HEK293 (cell line): ENCODE results near the gene GPATCH2.

Experiments used
- CTCF ChIA-PET: fragments of 350-600 bp; formaldehyde crosslinking; extraction: SDS; loops from one replicate; lab custom pipeline; 2021; ENCODE audit warnings: antibody characterized with exemption; lab: Yijun Ruan, JAX
- POLR2A ChIA-PET: fragments of 300-600 bp; formaldehyde crosslinking; extraction: SDS; loops from one replicate; lab custom pipeline; 2020; ENCODE audit warnings: antibody characterized with exemption, inconsistent platforms; lab: Yijun Ruan, JAX
- H3K27ac ChIP-seq: fragments of 200-500 bp; sonication (Bioruptor generic); 2 replicates; pipeline ENCODE4 v1.5.1; 2014; ENCODE audit warnings: low read depth, low read length, control low read depth, inconsistent platforms; ENCODE audit errors: extremely low read depth
- H3K36me3 ChIP-seq, 2 experiments: fragments of 200-500 bp in 1 of 2; sonication (Bioruptor generic) in 1 of 2; 1 replicate in 1 of 2; 2 replicates in 1 of 2; pipeline ENCODE4 v1.5.1; 2014 to 2017; ENCODE audit warnings: inconsistent platforms in 2 of 2, low read length in 2 of 2; ENCODE audit not compliant: control insufficient read depth in 2 of 2, insufficient read depth in 1 of 2
- H3K4me1 ChIP-seq: fragments of 200-500 bp; sonication (Bioruptor generic); 2 replicates; pipeline ENCODE4 v1.5.1; 2014; ENCODE audit warnings: mild to moderate bottlenecking, low read length, inconsistent platforms; ENCODE audit not compliant: control insufficient read depth, insufficient read depth
- H3K4me3 ChIP-seq: 2 replicates; pipeline ENCODE4 v1.5.1; 2011; ENCODE audit warnings: low read depth, mild to moderate bottlenecking, control low read depth, low read length, moderate library complexity
- H3K9me3 ChIP-seq: fragments of 200-500 bp; sonication (Bioruptor generic); 2 replicates; pipeline ENCODE4 v1.5.1; 2014; ENCODE audit warnings: low read depth, low read length, inconsistent platforms; ENCODE audit not compliant: control insufficient read depth, insufficient read depth
- BCL11B ChIP-seq: fragments of 450-650 bp; formaldehyde crosslinking; IDR thresholded peaks from 2 replicates; pipeline ENCODE4 v1.5.1; 2016; ENCODE audit warnings: low read depth, missing biosample characterization, missing genetic modification characterization
- HOXC10 ChIP-seq: sonication (generic); formaldehyde crosslinking; IDR thresholded peaks from 2 replicates; pipeline ENCODE4 v1.8.1; 2023; ENCODE audit warnings: mild to moderate bottlenecking, missing genetic modification reagents
- KLF1 ChIP-seq: fragments of 450-650 bp; formaldehyde crosslinking; IDR thresholded peaks from 2 replicates; pipeline ENCODE4 v1.5.1; 2016; ENCODE audit warnings: missing biosample characterization, missing genetic modification characterization
- KLF16 ChIP-seq: fragments of 450-650 bp; formaldehyde crosslinking; IDR thresholded peaks from 2 replicates; pipeline ENCODE4 v1.5.1; 2017; ENCODE audit warnings: missing biosample characterization, missing genetic modification characterization
- MEIS1 ChIP-seq: sonication (generic); formaldehyde crosslinking; IDR thresholded peaks from 2 replicates; pipeline ENCODE4 v1.8.1; 2022; ENCODE audit warnings: missing genetic modification reagents, mild to moderate bottlenecking, borderline replicate concordance
- RBAK ChIP-seq: fragments of 450-650 bp; formaldehyde crosslinking; IDR thresholded peaks from 2 replicates; pipeline ENCODE4 v1.5.1; 2016; ENCODE audit warnings: missing biosample characterization, missing genetic modification characterization
- REPIN1 ChIP-seq: fragments of 450-650 bp; formaldehyde crosslinking; IDR thresholded peaks from 2 replicates; pipeline ENCODE4 v1.5.1; 2017; ENCODE audit warnings: missing biosample characterization, missing genetic modification characterization, low read depth
- SCRT1 ChIP-seq: fragments of 450-650 bp; formaldehyde crosslinking; IDR thresholded peaks from 2 replicates; pipeline ENCODE4 v1.5.1; 2016; ENCODE audit warnings: missing biosample characterization, missing genetic modification characterization, borderline replicate concordance
- SCRT2 ChIP-seq: fragments of 450-650 bp; formaldehyde crosslinking; IDR thresholded peaks from 2 replicates; pipeline ENCODE4 v1.5.1; 2016; ENCODE audit warnings: missing biosample characterization, missing genetic modification characterization
- SP7 ChIP-seq: fragments of 450-650 bp; formaldehyde crosslinking; IDR thresholded peaks from 2 replicates; pipeline ENCODE4 v1.5.1; 2016; ENCODE audit warnings: missing biosample characterization, missing genetic modification characterization
- WT1 ChIP-seq: fragments of 450-650 bp; formaldehyde crosslinking; IDR thresholded peaks from 2 replicates; pipeline ENCODE4 v1.5.1; 2016; ENCODE audit warnings: missing biosample characterization, missing genetic modification characterization
- YY2 ChIP-seq: fragments of 450-650 bp; formaldehyde crosslinking; IDR thresholded peaks from 2 replicates; pipeline ENCODE4 v1.5.1; 2016; ENCODE audit warnings: missing biosample characterization, missing genetic modification characterization
- ZBTB1 ChIP-seq: fragments of 450-650 bp; formaldehyde crosslinking; IDR thresholded peaks from 2 replicates; pipeline ENCODE4 v1.5.1; 2016; ENCODE audit warnings: missing biosample characterization, missing genetic modification characterization
- ZBTB21 ChIP-seq: fragments of 450-650 bp; formaldehyde crosslinking; IDR thresholded peaks from 2 replicates; pipeline ENCODE4 v1.5.1; 2017; ENCODE audit warnings: missing biosample characterization, missing genetic modification characterization
- ZNF114 ChIP-seq: fragments of 450-650 bp; formaldehyde crosslinking; IDR thresholded peaks from 2 replicates; pipeline ENCODE4 v1.5.0; 2017; ENCODE audit warnings: missing biosample characterization, missing genetic modification characterization
- ZNF121 ChIP-seq: fragments of 450-650 bp; formaldehyde crosslinking; IDR thresholded peaks from 2 replicates; pipeline ENCODE4 v1.5.1; 2016; ENCODE audit warnings: missing biosample characterization, missing genetic modification characterization
- ZNF19 ChIP-seq: fragments of 450-650 bp; formaldehyde crosslinking; IDR thresholded peaks from 2 replicates; pipeline ENCODE4; 2016; ENCODE audit warnings: missing biosample characterization, missing genetic modification characterization, low read depth
- ZNF2 ChIP-seq: fragments of 450-650 bp; formaldehyde crosslinking; IDR thresholded peaks from 2 replicates; pipeline ENCODE4 v1.5.1; 2016; ENCODE audit warnings: missing biosample characterization, missing genetic modification characterization
- ZNF221 ChIP-seq: fragments of 450-650 bp; formaldehyde crosslinking; IDR thresholded peaks from 2 replicates; pipeline ENCODE4 v1.5.1; 2017; ENCODE audit warnings: missing biosample characterization, missing genetic modification characterization, borderline replicate concordance
- ZNF24 ChIP-seq: fragments of 450-650 bp; formaldehyde crosslinking; IDR thresholded peaks from 2 replicates; pipeline ENCODE4 v1.5.1; 2016; ENCODE audit warnings: missing biosample characterization, missing genetic modification characterization
- ZNF292 ChIP-seq: fragments of 450-650 bp; formaldehyde crosslinking; IDR thresholded peaks from 2 replicates; pipeline ENCODE4 v1.5.1; 2016; ENCODE audit warnings: low read depth, missing biosample characterization, missing genetic modification characterization, borderline replicate concordance
- ZNF366 ChIP-seq: fragments of 450-650 bp; formaldehyde crosslinking; conservative IDR thresholded peaks from 2 replicates; pipeline ENCODE4 v1.5.1; 2016; ENCODE audit warnings: missing biosample characterization, missing genetic modification characterization
- ZNF37A ChIP-seq: fragments of 450-650 bp; IDR thresholded peaks from 2 replicates; pipeline ENCODE4 v1.5.1; 2018; ENCODE audit warnings: missing biosample characterization, missing genetic modification characterization
- ZNF391 ChIP-seq: fragments of 450-650 bp; formaldehyde crosslinking; IDR thresholded peaks from 2 replicates; pipeline ENCODE4 v1.5.1; 2016; ENCODE audit warnings: low read depth, missing biosample characterization, missing genetic modification characterization, borderline replicate concordance
- ZNF473 ChIP-seq: fragments of 450-650 bp; formaldehyde crosslinking; IDR thresholded peaks from 2 replicates; pipeline ENCODE4 v1.5.1; 2017; ENCODE audit warnings: missing biosample characterization, missing genetic modification characterization
- ZNF510 ChIP-seq: fragments of 450-650 bp; formaldehyde crosslinking; IDR thresholded peaks from 2 replicates; pipeline ENCODE4 v1.5.1; 2018; ENCODE audit warnings: mild to moderate bottlenecking, missing genetic modification characterization, missing biosample characterization; ENCODE audit not compliant: insufficient replicate concordance
- ZNF561 ChIP-seq: fragments of 450-650 bp; IDR thresholded peaks from 2 replicates; pipeline ENCODE4 v1.5.1; 2018; ENCODE audit warnings: missing biosample characterization, missing genetic modification characterization, borderline replicate concordance
- ZNF585B ChIP-seq: fragments of 450-650 bp; formaldehyde crosslinking; IDR thresholded peaks from 2 replicates; pipeline ENCODE4 v1.5.1; 2016; ENCODE audit warnings: missing biosample characterization, missing genetic modification characterization
- ZNF600 ChIP-seq: fragments of 450-650 bp; formaldehyde crosslinking; IDR thresholded peaks from 2 replicates; pipeline ENCODE4 v1.5.1; 2016; ENCODE audit warnings: missing biosample characterization, missing genetic modification characterization
- ZNF626 ChIP-seq: fragments of 450-650 bp; sonication (Bioruptor Pico); formaldehyde crosslinking; IDR thresholded peaks from 2 replicates; pipeline ENCODE4 v1.5.1; 2018; ENCODE audit warnings: missing biosample characterization, missing genetic modification characterization, inconsistent platforms
- ZNF768 ChIP-seq: fragments of 450-650 bp; formaldehyde crosslinking; IDR thresholded peaks from 2 replicates; pipeline ENCODE4 v1.5.1; 2018; ENCODE audit warnings: missing biosample characterization, mild to moderate bottlenecking, missing genetic modification characterization
- ZNF843 ChIP-seq: fragments of 450-650 bp; formaldehyde crosslinking; IDR thresholded peaks from 2 replicates; pipeline ENCODE4 v1.5.1; 2016; ENCODE audit warnings: missing biosample characterization, missing genetic modification characterization
- TF ChIP-seq, protein P1 (sequence below): fragments of 450-650 bp; formaldehyde crosslinking; IDR thresholded peaks from 2 replicates; pipeline ENCODE4 v1.5.1; 2017; ENCODE audit warnings: missing biosample characterization, missing genetic modification characterization

Gene GPATCH2

DNA sequence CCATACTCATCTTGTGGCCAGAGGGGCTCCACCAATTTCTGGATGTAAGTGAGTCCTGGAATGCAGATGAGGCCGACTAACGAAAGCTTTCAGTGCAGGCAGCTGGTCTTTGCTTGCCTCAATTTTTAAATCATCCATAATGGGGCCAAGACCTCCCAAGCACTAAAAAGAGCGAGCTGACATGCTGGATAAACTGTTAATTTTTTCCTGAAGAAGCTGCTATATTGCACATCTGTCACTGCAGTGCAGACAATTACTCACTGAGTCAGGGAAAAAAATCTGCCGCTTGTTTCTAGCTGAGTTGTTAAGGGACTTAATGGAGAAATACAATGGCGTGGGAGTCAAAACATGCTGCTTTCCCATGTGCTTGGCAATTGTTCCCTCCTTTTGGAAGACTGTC is 205.5 kb downstream of the GPATCH2 start:
- H3K9me3 ChIP-seq = no peaks in the 10 kb centered on the region
- H3K27ac ChIP-seq = no peak overlapping the region
- ChIA-PET POLR2A (no interaction called here), CTCF (interaction anchor here (0.6 kb wide), 1 partner anchor 31 kb away, joined by 3 read pairs; no protein-coding TSS in a partner anchor)
- peaks cover 0 to under 1% of the 10 kb centered on the region in 2 experiments; a peak in 1 of 3 replicates for H3K36me3 ChIP-seq
- H3K4me1 ChIP-seq = no peaks in the 10 kb centered on the region
- TF ChIP-seq, protein P1, sequence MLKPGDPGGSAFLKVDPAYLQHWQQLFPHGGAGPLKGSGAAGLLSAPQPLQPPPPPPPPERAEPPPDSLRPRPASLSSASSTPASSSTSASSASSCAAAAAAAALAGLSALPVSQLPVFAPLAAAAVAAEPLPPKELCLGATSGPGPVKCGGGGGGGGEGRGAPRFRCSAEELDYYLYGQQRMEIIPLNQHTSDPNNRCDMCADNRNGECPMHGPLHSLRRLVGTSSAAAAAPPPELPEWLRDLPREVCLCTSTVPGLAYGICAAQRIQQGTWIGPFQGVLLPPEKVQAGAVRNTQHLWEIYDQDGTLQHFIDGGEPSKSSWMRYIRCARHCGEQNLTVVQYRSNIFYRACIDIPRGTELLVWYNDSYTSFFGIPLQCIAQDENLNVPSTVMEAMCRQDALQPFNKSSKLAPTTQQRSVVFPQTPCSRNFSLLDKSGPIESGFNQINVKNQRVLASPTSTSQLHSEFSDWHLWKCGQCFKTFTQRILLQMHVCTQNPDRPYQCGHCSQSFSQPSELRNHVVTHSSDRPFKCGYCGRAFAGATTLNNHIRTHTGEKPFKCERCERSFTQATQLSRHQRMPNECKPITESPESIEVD (tag by site-specific recombination) = no peak
- TF ChIP-seq ZNF221 (tag by site-specific recombination) (no peak), ZNF19 (no peak), ZNF768 (tag by site-specific recombination) (no peak), ZNF121 (tag by site-specific recombination) (no peak), ZNF114 (tag by site-specific recombination) (no peak), SP7 (tag by site-specific recombination) (no peak), ZNF292 (tag by site-specific recombination) (no peak), YY2 (no peak), SCRT2 (tag by site-specific recombination) (no peak), ZNF585B (tag by site-specific recombination) (no peak), KLF16 (tag by site-specific recombination) (no peak), RBAK (no peak), SCRT1 (tag by site-specific recombination) (no peak), HOXC10 (CRISPR knock-in tag) (no peak), KLF1 (no peak), ZNF37A (tag by site-specific recombination) (no peak), ZNF843 (no peak), ZNF473 (no peak)
- TF ChIP-seq, all 188 proteins: peak for 0
- H3K4me3 ChIP-seq = no peak overlapping the region

DNA sequence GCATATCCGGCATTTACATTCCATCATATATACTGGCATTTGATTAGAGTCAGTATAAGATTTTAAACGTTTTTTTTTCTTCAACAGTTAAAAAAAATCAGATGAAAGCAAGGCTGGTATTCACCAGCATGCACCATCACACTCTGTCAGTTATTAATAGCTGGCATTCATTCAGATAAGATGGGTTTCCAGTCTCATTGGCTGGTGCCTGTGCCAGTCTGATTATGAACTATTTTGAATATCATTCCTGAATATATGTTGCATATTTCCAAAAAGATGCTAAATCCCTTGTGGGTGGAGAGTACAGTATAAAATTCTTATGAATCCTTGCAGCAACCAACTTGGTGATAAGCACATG is 211.7 kb downstream of the GPATCH2 start:
- TF ChIP-seq ZBTB21 (tag by site-specific recombination) (no peak), ZNF510 (tag by site-specific recombination) (no peak), ZNF121 (tag by site-specific recombination) (no peak), ZNF24 (no peak), MEIS1 (CRISPR knock-in tag) (no peak), ZNF366 (tag by site-specific recombination) (no peak), ZNF2 (no peak), WT1 (tag by site-specific recombination) (no peak), HOXC10 (CRISPR knock-in tag) (no peak), REPIN1 (no peak), ZNF626 (tag by site-specific recombination) (no peak), ZNF600 (no peak), BCL11B (tag by site-specific recombination) (no peak), ZBTB1 (no peak), ZNF391 (no peak), ZNF561 (tag by site-specific recombination) (no peak)
- TF ChIP-seq, all 188 proteins: peak for 0
- Histone ChIP-seq H3K9me3 (no peaks in the 10 kb centered on the region), H3K36me3 (no peaks in the 10 kb centered on the region), H3K4me3 (no peak overlapping the region), H3K4me1 (no peaks in the 10 kb centered on the region), H3K27ac (no peak overlapping the region)
- CTCF ChIA-PET = no interaction called here
- POLR2A ChIA-PET = no interaction called here
